Peyer's patch (tissue), 4 donors: ENCODE results near the gene RFX1. TPM values are rescaled to one million over a fixed set of nuclear protein-coding genes. Genes with fewer than 3 reads are reported as not detected.

Experiments
- DNase-seq, 3 donors: peaks; one replicate each; pipeline ENCODE4 v3.0.0-alpha.2; 2017 to 2019
- H3K27ac ChIP-seq, 4 donors: fragments of 200-600 bp; sonication (generic); one replicate each; pipeline ENCODE4 v1.5.1; 2016 to 2019
- H3K27me3 ChIP-seq, 2 donors: fragments of 200-600 bp; sonication (generic); one replicate each; pipeline ENCODE4 v1.5.1; 2019
- H3K36me3 ChIP-seq, 3 donors: fragments of 200-600 bp; sonication (generic); one replicate each; pipeline ENCODE4 v1.5.1; 2016 to 2019
- H3K4me1 ChIP-seq, 4 donors: fragments of 200-600 bp; sonication (generic); one replicate each; pipeline ENCODE4 v1.5.1; 2016 to 2019
- H3K4me3 ChIP-seq, 4 donors: fragments of 200-600 bp; sonication (generic); 1 replicate in 3 of 4; 2 replicates in 1 of 4; pipeline ENCODE4 v1.5.1; 2016 to 2019; ENCODE audit warnings: mild to moderate bottlenecking in 1 of 4
- H3K9me3 ChIP-seq, 4 donors: fragments of 200-600 bp; sonication (generic); one replicate each; pipeline ENCODE4 v1.5.1; 2016 to 2019; ENCODE audit warnings: mild to moderate bottlenecking in 1 of 4
- POLR2A ChIP-seq, 2 donors: fragments of 450-650 bp; IDR thresholded peaks; one replicate each; pipeline ENCODE4 v1.5.1; 2017; ENCODE audit warnings: antibody characterized with exemption in 2 of 2, mild to moderate bottlenecking in 2 of 2, moderate library complexity in 2 of 2
- total RNA-seq, 4 donors: library from RNA; depleted of rRNA; stranded (reverse); fragments of >200 nt; gene quantifications; one replicate each; pipeline ENCODE4 v1.1.0, GENCODE V29; 2016
- TF ChIP-seq, protein P1 (sequence below), 6 experiments: fragments of 450-650 bp in 4 of 6; fragments of 200-600 bp in 2 of 6; sonication (generic) in 1 of 6; IDR thresholded peaks; one replicate each; pipeline ENCODE4 v1.5.1; 2017 to 2019; ENCODE audit warnings: antibody characterized with exemption in 6 of 6, mild to moderate bottlenecking in 3 of 6, moderate library complexity in 1 of 6

Gene RFX1
- total RNA-seq, 4 donors from 2014 or later = 5.8 to 19.0 (median 9.6) TPM

DNA sequence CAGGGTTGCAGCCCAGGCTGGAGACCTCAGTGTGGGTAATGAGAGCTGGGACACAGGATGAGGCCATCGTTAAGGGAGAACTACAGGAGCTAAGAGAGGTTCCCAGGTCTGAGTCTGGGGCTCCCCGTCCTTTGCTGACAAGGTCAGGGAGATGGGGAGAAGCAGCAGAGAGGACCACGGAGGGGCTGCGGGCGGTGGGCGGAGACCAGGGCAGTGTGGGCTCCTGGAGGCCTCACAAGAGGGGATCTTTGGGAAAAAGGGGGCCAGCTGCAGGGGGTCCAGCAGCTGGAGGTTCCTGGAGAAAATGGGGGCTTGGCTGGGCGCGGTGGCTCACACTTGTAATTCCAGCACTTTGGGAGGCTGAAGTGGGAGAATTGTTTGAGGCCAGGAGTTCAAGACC is 16.0 kb downstream of the RFX1 start:
- Histone ChIP-seq H3K36me3 (peaks cover 0 to 33% (median 0%) of the 10 kb centered on the region in 3 donors), H3K4me3 (no peak overlapping the region), H3K4me1 (peaks cover 0 to 32% (median 21%) of the 10 kb centered on the region in 4 donors), H3K9me3 (no peaks in the 10 kb centered on the region), H3K27ac (no peak overlapping the region), H3K27me3 (no peaks in the 10 kb centered on the region)
- TF ChIP-seq, protein P1, sequence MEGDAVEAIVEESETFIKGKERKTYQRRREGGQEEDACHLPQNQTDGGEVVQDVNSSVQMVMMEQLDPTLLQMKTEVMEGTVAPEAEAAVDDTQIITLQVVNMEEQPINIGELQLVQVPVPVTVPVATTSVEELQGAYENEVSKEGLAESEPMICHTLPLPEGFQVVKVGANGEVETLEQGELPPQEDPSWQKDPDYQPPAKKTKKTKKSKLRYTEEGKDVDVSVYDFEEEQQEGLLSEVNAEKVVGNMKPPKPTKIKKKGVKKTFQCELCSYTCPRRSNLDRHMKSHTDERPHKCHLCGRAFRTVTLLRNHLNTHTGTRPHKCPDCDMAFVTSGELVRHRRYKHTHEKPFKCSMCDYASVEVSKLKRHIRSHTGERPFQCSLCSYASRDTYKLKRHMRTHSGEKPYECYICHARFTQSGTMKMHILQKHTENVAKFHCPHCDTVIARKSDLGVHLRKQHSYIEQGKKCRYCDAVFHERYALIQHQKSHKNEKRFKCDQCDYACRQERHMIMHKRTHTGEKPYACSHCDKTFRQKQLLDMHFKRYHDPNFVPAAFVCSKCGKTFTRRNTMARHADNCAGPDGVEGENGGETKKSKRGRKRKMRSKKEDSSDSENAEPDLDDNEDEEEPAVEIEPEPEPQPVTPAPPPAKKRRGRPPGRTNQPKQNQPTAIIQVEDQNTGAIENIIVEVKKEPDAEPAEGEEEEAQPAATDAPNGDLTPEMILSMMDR (IDR thresholded peaks at IDR 0.05) = no peak
- TF ChIP-seq POLR2A (IDR thresholded peaks at IDR 0.05) = no peak
- DNase-seq = no peak

DNA sequence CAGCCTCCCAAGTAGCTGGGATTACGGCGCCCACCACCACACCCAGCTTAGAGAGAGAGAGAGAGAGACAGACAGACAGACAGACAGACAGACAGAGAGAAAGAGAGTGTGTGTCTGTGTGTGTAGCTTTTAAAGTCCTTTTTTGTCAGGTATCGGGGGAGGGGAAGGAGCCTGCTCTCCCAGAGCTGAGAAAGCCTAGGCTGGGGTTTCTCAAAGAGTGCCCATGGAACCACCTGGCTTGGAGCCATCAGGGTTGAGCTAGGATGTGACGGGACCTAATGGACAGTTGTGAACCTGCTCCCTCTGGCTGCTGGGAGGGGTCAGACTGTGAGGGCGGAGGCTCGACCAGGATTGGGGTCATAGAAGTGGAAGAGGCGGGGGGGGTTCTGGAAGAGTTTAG is 16.6 kb downstream of the RFX1 start:
- no peak for DNase-seq
- Histone ChIP-seq H3K4me3 (no peak overlapping the region), H3K27ac (no peak overlapping the region), H3K36me3 (peaks cover 0 to 33% (median 0%) of the 10 kb centered on the region in 3 donors), H3K4me1 (peaks cover 0 to 38% (median 21%) of the 10 kb centered on the region in 4 donors), H3K9me3 (no peaks in the 10 kb centered on the region), H3K27me3 (no peaks in the 10 kb centered on the region)
- TF ChIP-seq POLR2A (IDR thresholded peaks at IDR 0.05) = no peak

DNA sequence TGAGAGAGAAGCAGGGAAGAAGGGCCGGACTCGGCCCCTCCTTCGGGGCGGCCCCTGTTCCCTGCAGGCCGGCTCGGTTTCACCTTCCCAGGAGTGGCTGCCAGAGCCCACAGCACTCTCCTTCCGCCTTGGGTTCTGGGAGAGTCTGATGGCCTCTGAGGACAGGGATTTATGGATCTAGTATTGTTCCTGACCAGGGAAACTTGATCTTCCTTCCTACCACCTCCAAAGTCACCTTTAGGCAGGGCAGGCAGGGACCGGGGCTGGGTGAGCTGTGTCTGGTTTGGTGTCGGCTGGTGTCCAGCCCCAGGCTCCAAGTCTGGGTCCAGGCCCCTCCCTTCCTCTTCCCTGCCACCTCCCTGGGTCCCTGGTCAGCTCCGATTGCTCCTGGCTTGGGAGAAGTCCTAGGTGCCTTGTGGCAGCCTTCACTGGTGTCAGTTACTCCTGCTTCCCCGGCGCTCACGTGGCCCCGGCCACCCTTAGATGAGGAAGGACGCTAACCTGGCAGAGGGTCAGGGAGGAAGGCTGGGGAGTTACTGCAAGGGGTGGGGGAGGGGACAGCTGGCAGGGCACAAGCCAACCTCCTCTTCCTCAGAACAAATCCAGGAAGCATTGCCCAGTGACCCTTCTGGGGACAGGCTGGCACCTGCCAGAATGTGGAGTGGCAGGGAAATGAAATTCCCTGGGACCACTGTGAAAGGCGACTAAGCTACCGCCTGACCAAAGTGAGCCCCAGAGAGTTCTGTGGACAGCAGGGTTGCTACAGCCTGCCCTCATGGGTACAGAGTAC is 18.8 kb downstream of the RFX1 start:
- H3K4me3 ChIP-seq = peak overlapping the region in 2 of 4 donors; percentile 16 to 26
- no peaks in the 10 kb centered on the region for H3K9me3 ChIP-seq
- H3K27me3 ChIP-seq = no peaks in the 10 kb centered on the region
- peaks cover 0 to 30% (median 0%) of the 10 kb centered on the region in 3 donors for H3K36me3 ChIP-seq
- H3K4me1 ChIP-seq = peaks cover 0 to 58% (median 26%) of the 10 kb centered on the region in 4 donors
- TF ChIP-seq, protein P1 (IDR thresholded peaks at IDR 0.05) = no peak
- TF ChIP-seq POLR2A (IDR thresholded peaks at IDR 0.05) = no peak
- peak overlapping the region; percentile 86 to 96 (median 94) for H3K27ac ChIP-seq
- DNase-seq = no peak

DNA sequence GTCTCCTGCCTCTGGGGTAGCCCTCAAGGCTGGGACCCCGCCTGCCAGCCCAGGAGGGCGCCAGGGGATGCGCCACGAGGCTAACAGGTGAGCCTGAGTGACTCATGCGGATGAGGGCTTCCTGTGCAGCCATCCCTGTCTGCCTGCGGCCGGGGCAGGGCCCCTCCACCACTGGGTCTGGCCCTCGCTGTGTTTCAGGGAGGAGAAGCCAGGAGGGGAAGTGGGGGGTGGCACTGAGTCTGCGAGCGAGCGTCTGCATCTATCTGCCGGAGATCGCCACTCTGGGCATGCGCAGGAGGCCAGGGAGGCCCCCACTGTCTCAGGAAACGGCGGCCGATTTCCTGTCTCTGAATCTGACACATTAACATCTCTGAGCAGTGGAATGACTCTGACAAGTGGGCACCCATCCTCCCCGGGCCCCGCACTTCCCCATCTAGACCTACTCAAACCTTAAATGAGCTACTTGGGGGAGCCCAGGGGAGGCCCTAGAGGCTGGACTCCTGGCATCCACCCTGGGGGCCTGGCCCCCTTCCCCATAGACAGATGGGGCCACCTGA is 19.7 kb downstream of the RFX1 start:
- H3K27me3 ChIP-seq = no peaks in the 10 kb centered on the region
- TF ChIP-seq POLR2A (IDR thresholded peaks at IDR 0.05) = peak in 1 of 2 donors; percentile 28
- TF ChIP-seq, protein P1 (IDR thresholded peaks at IDR 0.05) = no peak
- H3K4me1 ChIP-seq = peaks cover 0 to 64% (median 30%) of the 10 kb centered on the region in 4 donors
- peak overlapping the region; percentile 86 to 96 (median 94) for H3K27ac ChIP-seq
- peak overlapping the region in 3 of 4 donors; percentile 15 to 26 (median 16) for H3K4me3 ChIP-seq
- H3K36me3 ChIP-seq = peaks cover 0 to 26% (median 0%) of the 10 kb centered on the region in 3 donors
- DNase-seq = peak; percentile 77 to 99 (median 98)
- no peaks in the 10 kb centered on the region for H3K9me3 ChIP-seq

DNA sequence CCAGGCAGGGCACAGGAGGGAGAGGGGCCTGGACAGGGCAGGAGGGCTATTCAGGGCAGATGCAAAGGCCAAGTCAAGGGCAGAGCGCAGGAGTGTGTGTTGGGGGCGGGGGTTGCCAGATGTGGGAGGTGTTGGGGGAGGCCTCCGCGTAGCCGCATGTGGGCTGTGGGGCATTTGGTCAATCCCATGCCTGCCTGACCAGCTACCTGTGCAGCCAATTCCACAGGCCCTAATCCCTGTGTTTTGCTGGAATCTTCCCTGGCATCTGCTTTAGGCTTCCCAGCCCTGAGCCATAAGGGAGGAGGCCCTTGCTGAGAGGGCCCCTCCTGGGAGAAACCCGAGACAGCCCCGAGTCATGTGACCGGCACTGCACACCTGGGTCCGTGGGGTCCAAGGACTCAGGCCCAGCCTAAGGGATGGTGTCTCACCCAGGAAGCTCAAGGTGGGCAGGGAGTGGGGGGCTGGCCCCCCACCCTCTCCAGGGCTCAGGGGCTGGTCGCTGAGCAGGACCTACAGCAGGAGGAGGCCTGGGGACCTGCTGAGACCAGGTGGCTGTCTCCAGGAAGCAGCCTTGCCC is 20.3 kb downstream of the RFX1 start:
- Histone ChIP-seq H3K27ac (peak overlapping the region; percentile 86 to 96 (median 94)), H3K9me3 (no peaks in the 10 kb centered on the region), H3K27me3 (no peaks in the 10 kb centered on the region), H3K4me3 (peak overlapping the region in 3 of 4 donors; percentile 15 to 26 (median 16)), H3K36me3 (peaks cover 0 to 20% (median 0%) of the 10 kb centered on the region in 3 donors), H3K4me1 (peaks cover 0 to 64% (median 30%) of the 10 kb centered on the region in 4 donors)
- DNase-seq = peak in 1 of 3 donors; percentile 55
- TF ChIP-seq POLR2A (IDR thresholded peaks at IDR 0.05) = no peak
- TF ChIP-seq, protein P1 (IDR thresholded peaks at IDR 0.05) = no peak
